Stimulated activated CD4-positive, alpha-beta T cell treated with anti-CD3 and anti-CD28 coated beads, TNF-alpha, amount 100 ng/mL, for 1 hour (primary cell): ENCODE results near the gene NSF.
"Not testable (repeated sequence)": the region's sequence is repeated elsewhere in the genome, so short reads cannot be mapped to it uniquely, and the experiment has no call there.

ENCODE experiments used
- DNase-seq, 3 donors: peaks; one replicate each; pipeline ENCODE4 v3.0.0-alpha.2; 2020; ENCODE audit warnings: low read depth in 3 of 3, low spot score in 1 of 3

NSF gene

DNA sequence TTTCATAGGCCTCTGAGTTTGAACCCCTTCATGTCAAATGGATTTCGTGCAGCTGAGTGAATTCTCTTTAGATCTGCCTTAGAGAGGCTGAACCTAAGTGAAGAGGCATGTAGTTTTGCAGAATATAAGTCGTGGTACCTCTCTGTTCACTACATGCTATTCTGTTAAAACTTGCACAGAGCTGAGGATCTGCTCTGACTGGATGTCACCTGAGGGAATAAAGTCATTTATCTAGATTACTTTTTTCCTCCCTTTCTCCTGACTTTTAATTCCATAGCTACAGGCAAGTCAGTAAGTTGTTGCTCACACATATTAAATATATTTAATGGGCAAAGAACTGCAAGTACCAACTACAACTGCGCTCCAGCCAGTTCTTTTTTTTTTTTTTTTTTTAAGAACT is 163.3 kb downstream of the NSF start:
- DNase-seq = no peak

DNA sequence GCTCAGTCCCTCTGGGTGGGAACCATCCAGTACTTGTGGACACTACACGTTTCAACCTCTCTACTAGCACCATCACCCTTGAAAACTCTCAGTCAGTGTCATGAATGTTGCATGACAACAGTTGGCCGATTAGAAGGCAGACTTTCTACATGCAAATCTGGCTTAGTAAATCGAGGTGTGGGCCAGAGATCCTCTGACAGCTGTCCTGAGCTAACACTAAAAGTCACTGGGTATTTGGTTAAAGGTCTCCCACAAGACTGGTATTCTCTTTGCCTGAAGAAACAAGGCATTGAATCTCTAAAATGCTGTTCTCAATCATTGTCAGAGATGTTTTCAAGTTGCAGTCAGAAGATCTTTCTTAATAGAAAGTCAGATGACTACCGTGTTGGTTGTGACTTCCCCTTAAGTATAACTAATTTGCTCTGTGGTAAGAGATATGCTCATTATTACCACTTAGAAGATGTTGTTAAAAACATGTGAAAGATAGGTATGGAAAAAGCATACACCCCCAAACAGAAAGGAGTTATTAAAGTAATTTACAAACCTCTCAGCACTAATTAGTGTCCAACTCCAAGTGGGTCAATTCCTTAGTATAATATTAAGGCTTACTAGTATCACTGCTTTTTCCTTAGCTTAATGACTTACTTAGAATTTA is 165.7 kb downstream of the NSF start:
- DNase-seq = no peak

DNA sequence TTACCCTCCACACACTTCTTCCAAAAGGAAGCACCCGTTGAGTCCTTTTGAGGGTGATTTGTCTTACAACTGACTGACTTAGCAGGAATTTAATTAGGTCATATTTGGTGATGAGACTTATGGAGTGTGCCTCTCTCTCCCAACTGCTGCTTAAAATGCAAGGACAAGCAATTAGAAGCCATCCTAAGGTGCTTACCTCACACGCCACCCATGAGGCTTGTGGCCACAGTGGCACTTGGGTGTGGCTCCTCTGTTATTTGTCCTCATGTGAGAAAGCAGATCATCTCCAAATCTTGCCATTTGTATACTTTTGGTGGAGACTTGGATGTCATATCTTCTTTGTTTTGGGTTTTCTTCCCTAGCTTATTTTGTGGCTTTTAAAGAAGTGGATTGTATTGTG is 166.4 kb downstream of the NSF start:
- DNase-seq = no peak

DNA sequence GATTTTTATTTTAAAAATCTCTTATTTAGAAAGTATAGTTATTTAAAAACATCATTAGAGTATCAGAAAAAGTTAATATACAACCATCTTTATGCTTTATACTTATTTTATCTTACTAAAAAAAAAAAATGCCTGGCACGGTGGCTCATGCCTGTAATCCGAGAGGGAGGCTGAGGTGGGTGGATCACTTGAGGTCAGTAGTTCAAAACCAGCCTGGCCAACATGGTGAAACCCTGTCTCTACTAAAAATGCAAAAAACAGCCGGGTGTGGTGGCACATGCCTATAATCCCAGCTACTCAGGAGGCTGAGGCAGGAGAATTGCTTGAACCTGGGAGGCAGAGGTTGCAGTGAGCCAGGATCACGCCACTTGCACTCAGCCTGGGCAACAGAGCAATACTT is 167.1 kb downstream of the NSF start:
- not testable (repeated sequence) for DNase-seq

DNA sequence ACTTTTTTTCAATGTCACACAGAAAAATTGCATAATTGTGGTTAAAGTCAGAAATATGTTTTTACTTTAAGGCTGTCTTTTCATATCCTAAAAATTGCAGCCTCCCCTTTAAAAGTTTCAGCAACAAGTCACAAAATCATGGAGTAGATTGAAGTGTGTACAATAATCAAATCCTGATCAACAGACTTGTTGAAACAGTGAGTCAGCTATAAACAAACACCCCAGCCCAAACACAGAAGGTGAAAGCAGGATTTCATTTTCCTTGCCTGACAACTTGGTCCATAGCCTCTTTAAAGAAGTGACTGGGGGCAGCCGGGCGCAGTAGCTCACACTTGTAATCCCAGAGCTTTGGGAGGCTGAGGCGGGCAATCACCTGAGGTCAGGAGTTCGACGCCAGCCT is 168.1 kb downstream of the NSF start:
- DNase-seq = no peak

DNA sequence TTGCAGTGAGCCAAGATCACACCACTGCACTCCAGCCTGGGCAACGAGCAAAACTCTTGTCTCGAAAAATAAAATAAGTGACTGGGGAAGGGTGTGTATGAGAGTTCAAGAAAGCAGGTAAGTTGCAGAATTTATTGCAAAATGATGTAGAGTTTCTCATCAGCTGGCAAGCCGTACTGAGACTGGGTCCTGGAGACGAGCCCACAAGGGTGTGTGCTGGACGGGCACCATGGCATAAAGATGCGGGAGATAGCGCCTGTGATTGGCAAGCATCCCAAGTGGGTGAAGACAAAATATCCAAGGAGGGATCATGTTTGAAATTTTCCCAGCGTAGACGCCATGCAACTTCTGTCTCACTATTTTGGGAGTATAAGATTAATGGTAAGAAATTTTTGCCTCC is 168.7 kb downstream of the NSF start:
- no peak for DNase-seq

DNA sequence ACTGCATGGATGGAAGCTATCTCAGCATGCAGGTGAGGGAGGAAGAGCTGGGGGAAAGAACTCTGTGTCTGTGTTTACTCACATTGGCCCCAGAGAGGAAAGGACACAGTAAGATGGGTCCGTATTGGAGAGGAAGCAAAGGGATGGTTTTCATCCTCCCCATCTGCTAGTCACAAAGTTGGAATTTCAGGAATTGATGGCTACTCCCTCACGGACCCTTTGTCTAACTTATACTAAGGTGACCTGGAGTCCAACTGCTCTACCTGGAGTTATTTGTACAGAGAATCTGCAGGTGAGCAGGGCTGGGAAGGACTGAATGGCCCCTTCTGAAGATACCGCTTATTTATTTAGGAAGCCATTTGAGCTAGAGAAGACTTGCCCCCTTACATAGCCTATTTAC is 172.9 kb downstream of the NSF start:
- DNase-seq = no peak

DNA sequence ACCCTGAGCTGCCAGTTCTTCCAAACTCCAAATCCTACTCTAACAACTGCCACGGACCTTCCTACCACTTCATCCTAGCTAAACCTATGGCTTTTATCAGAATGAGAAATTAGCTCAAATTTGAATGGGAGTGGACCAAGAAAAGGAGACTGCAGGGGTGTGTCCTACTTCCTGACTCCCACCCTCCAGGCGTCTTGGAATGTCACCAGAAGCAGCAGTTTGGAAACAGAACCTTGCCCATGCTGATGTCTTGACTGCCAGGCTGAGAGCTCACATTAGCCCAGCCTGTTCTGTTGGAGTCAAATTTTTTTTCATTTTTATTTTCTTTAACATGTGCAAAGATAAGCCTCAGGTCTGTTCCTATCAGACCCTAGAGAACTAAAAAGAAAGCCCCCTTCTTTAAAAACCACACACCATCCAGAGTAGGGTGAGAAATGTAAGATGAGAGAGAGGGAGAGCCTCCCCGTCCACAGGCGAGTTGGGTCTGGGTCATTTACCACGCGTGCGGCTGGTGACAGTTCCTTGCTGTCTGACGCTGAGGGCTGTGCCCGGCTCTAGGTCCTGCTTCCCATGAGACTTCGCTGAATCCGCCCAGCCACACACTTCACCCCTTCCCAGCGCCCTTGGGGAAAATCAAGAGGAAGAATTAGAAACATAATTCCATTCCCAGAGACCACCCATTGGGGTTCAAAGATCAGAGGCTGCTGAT is 173.7 kb downstream of the NSF start:
- no peak for DNase-seq

DNA sequence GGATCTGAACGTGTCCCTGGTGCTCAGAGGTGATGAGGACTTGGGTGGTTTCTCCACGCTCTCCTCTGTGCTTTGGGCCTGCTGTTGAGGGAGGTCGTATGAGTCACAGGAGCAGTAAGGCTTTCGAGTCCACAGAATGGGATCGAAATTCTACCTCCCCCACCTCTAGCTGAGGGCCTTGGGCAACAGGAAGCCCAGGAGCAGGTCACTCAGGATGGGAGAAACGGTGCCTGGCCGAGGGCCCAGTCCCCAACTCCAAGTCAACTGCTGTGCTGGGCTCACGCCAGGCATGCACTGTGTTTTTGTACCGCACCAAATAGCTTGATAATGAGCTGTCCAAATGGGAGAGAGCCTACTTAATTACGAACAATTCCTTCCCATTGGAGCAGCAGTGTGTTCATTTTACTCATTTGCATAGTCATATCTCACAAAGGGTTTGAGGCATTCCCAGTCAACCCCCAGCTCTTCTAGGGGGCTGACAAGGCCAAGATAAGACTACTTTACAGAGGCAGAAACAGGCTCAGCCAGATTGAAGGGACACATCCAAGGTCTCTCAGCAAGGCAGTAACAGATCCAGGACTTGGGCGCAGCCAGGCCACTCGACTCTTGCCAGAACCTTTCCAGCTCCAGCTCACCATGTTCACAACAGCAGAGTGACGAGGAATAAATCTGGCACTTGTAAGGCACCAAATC is 174.4 kb downstream of the NSF start:
- DNase-seq = no peak

DNA sequence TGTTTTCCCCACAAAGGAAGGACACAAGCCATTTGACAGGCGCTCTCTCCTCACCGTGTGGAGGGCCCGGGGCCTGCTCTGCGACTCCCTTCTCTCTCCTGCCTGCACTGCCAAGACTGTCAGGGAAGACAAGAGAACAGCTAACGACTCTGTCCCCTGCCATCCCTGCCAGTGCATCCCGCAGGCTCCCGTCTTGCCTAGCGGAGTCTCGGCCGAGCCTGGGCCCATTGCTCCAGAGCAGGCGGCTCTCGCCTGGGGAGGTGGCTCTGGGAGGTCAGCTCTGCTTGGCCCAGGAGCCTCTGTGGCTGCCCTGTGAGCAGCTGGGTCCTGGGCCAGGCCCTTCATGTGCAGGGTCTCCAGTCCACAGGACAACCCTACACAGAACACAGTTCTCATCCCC is 175.0 kb downstream of the NSF start:
- DNase-seq = no peak

DNA sequence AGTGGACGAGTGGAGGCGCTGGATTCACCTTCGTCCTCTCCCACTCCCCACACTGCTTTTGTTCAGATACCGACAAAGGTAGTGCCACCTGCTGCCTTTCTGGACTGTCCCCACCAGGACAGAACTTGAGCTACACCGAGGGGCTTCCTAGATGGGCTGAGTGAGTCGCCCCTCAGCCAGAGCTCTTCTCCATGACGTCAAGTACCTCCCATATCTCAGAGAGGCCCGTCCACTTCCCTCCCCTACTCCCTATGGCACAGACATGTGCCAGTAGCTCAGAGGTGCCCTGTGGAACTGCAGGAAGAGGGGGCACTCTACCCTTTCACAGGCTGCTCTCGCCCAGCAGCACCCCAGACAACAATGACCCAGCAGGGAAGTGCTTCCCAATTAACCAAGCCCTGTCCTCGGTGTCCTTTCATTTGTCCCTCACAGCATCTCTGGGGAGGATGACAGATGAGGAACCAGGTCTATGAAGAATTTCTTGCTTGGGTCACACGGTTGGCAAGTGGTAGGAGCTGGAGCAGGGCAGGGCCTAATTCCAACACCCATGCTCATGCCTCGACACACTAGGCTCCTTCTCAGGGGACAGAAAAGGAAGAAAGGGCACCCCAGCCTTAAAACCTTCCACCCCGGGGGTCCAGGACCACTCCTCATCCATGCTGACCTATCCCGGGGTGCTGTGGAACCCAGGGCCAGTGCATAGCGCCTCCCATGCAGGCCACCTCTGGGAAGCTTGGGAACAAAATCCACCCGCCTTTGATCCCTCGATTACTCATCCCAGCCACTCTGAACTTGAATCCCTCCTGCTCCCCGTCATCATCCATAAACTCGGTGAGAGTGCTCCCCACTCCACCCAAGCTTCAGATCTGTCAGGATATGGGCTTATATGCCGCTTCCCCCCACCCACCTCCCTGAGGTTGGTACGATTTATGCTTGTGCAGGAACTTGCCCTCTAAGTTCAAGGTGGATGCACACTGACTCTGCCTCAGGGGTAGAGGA is 176.3 kb downstream of the NSF start:
- no peak for DNase-seq

DNA sequence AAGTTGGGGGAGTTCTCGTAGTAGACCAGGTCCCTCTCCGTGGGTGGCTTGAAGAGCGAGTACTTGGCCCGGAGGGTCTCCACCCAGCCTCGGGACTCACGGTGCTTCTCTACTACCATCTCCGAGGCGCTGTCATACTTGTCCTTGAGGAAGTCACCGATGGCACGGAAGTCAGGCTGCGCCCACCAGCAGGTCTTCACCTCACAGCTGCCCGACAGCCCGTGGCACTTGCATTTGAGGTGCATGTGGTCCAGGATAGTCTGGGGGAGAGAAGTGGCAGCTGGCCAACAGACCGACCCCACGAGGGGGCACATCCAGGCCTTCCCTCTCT is 178.0 kb downstream of the NSF start:
- DNase-seq = no peak

DNA sequence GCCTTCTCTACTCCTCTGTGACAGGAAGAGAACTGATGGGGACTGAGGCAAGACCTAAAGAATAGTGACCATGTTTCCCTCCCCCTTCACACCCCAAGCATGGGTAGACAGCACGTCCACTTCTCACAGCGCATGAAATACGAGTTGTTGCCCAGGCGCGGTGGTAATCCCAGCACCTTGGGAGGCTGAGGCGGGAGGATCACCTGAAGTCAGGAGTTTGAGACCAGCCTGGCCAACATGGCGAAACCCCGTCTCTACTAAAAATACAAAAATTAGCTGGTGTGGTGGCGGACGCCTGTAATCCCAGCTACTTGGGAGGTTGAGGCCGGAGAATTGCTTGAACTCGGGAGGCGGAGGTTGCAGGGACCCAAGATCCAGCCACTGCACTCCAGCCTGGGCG is 178.4 kb downstream of the NSF start:
- not testable (repeated sequence) for DNase-seq

DNA sequence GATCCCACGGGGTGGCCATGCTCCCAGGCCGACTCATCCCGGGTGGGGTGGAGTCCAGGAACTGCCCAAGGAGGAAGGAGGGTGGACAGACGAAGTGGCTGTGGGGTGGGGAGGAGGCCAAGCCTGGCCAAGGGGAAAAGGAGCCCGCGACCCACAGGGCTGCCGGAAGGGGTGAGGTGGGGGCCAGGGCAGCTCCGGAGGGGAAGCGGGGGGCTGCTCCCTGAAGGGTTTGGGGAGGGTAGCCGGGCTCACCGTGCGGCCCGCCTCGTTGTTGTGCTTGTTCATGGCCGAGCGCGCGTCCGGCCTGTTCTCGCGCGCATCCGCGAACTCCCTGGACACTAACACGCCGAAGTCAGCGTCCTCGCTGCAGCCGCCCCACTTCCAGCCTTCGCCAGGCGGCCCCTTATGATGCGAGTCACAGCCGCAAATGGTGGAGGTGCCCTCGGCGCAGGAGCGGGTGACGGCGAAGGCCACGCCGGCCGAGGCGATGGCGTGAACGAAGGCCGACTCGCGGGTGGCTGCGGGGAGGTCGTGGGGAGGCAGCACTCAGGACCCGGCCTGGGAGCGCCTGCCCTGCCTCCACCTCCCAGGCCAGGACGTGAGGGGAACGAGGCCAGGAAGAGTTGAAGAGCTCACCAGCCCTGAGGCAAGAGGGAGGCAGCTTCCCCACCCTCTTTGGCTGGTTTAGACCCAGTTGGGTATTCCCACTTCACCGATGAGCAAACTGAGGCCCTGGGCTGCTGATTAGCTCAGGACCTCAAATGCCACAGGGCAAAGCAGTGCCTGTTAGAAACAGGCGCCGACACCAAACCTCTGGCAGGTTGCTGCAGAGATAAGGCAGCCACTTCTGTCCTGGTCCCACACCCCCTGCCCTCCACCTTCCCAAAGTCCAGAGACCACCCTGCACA is 179.3 kb downstream of the NSF start:
- DNase-seq = no peak

DNA sequence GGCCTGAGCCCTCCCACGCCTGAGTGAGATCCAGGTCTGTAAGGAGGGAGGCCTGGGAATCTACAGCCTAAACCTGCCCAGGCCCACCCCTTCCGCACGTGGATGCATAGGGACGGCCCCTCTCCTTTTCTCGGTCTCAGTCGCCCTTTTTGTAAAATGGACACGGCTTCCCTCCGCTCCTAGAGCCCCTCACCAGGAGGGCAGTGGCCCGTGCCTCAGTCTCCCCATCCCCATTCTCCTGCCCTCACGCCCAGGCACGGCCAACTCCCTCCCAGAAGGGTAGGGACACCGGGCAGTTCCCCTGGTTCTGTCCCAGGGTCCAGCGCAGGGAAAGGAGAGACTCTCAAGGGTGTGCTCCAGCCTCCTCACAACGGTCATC is 180.0 kb downstream of the NSF start:
- no peak for DNase-seq

DNA sequence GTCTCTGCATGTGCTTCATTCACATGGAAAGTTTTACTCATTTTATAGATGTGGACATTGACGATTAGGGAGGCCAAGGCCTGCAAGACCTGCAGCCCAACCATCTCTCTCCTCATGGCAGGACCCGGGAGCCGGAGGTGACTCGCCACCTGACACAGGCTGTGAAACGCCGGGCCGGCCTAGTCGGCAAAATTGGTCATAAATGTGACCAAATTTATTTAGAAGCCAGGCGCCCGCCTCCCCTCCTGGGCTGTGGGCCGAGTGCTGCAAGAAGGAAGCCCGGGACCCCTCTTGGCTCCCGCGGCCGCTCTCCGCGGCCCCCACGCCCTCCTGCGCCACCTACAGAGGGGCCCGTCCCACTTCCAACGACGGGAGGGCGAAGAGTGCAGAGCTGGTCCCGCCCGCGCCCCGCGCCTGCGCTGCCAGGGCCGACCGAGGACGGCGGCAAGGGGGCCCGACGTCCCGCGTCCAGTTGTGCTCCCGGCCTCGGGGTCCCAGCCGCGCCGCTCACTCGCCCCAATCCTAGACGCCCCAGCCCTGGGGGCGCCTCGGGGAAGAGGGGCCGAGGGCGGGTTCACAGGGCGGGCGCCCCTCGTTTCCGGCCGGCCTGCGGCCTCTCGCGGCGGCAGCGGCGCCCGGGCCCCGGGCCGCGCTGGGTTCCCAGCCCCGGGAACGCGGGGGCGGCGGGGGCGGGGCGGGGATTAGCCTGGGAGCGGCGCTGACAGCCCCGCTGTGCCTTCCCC is 180.5 kb downstream of the NSF start:
- DNase-seq = no peak

DNA sequence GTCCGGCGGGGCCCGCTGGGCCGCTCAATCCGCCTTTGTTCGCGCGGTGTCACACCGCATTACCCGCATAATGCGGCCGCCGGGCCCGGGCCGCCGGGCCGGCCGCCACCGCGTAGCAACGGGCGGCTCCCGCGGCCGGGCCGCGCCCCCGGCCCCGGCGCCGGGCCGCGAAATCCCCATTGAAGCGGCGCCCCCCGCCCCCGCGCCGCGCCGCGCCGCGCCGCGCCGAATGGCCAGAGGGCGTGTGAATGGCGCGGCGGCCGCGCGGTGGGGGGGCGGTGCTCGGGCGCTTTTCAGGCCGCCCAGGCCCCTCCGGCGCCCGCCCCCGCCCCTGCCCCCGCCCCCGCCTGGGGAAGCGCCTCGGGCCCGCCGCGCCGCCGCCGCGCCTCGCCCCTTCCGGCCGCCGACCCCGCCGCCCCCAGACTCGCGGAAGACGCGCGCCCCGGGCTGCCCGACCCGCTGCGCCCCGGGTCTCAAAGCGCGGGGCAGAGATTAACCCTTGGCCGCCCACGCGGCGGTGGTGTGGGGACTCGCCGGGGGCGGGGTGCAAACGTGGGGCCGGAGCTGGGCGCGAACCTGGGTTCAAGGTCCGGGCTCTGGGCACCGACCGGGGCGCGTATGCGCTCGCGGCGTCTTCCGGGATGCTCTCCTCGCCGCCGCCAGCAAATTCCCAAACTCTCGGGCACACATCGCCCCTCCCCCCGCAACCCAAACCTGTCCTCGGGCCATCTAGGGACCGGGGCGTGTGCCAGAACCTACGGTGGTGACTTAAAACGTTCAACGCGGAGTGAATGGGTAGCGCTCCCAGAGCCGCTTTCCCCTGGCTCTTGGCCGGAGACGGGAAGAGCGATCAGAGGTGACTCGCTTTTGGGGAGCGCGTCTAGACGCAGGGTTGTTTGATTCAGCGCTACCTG is 181.3 kb downstream of the NSF start:
- no peak for DNase-seq

DNA sequence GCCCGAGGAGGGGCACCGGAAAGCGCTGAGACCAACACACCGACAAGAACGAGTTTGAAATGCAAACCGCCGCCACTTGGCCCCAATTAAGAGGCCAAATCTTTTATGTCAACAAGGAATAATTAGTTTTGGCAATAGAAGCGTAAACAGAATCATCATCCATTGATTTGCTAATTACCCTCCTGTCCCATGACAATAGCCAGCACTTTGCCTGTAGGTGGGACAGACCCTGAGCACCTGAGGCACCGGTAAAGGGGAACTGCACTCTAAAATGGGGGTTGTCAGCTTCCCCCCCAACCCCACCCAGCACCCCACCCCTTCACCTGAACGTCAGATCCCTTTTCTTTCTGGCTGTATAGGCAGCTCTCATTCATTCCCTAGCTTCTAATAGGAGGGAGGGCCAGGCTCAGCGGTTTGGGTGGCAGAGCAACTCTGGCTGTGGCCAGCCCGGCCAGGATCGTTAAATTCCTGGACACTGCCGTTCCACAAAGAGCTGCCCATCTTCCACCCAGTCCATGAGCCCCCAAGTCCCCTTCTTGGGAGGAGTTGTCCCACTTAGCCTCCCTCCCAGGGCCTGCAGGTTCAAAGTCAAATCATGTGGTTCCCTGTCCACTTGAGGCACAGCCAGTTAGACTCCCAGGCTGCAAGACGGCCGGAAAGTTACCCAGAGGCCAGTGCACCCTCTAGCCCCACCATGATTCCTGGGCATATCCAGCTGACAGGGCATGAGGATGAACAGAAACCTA is 182.2 kb downstream of the NSF start:
- no peak for DNase-seq
